DMS53 treated with DMSO at 0.1 percent for 48 hours (cell line): ENCODE results near the gene ACSL5.
"Not testable (repeated sequence)": the region's sequence is repeated elsewhere in the genome, so short reads cannot be mapped to it uniquely, and the experiment has no call there.

Experiments used
- DNase-seq: peaks from one replicate; lab custom pipeline; 2025; ENCODE audit not compliant: unreplicated experiment; lab: John Stamatoyannopoulos, UW

Gene ACSL5

DNA sequence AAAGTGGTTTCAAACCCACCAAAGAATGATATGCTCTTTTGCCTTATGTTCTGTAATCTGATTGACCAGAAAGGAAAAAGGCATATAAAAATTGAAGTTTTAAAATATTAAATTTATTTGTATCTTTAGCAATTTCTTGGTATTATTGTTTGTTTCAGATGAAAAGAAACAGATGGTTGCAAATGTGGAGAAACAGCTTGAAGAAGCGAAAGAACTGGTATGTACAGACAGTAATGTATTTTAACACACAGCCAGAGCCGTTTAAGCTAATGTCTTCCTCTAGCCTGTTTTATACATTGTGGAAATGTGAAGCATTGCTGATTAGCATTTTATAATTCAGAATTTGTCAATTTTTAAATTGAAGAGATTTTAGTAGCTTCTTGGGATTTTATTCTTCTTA lies 86.5 kb downstream of the ACSL5 start:
- no peak for DNase-seq

DNA sequence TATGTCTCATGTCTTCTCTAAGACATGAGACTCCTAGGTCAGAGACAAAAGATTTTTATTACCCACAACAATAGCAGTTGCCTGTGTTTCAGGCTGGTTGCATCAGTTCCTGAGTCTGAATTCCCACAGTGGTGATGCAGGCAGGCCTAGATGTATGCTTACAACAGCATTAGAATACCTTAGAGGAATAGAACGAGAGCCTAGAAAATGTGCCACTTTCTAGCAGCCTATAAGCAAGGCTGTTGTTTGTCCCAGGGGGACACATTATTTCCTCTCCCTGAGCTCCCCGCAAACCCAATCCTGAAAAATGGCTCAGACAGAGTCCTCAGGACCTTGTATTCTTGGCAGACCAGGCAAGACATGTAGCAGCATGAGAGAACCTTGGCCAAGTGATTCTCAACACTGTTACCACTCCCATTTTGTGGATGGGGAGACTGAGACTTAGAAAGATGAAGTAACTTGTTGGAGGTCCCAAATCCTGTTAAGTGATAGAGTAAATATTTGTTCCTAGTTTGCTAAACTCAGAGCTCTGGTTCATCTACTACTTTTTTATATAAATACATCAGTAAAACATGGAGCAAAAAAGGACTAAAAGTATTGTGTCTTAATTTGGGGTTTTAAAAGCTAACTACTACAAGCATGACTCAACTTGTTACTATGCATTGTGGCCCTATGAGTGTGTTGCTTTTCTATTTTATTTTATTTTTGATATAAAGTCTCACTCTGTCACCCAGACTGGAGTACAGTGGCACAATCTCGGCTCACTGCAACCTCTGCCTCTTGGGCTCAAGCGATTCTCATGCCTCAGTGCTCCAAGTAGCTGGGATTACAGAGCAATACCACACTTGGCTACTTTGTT lies 87.3 kb downstream of the ACSL5 start:
- peak; percentile 14 for DNase-seq

- not testable (repeated sequence) for DNase-seq
These were observed 90.2 kb downstream of the ACSL5 start for GRCh38 chr10:112464074-112464473.

GRCh38 chr10:112465299-112465883 lies 91.5 kb downstream of the ACSL5 start:
- no peak for DNase-seq

- DNase-seq, result no peak
These were observed 92.9 kb downstream of the ACSL5 start for GRCh38 chr10:112466802-112467201.

DNA sequence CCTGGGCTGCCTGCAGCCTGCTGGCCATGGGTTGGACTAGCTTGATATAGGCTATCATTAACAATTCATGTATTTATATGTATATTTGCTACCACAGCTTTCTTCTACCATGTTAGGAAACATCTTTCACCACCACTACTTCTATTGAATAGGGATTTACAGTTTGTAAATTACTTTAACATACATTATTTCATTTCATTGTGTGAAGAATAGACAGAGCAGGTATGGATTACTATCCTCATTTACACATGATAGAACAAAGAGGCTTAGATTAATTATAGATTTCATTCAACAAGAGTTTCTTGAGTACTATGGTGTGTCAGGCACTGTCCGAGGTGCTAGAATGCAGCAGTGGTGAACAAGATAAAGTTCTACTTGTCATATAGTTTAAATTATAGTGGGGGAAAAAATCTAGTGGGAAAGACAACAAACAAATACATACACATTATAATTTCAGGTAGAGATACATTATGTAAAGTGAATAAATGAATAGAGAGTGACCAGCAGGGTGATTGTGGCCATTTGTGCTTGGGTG lies 93.7 kb downstream of the ACSL5 start:
- no peak for DNase-seq

DNA sequence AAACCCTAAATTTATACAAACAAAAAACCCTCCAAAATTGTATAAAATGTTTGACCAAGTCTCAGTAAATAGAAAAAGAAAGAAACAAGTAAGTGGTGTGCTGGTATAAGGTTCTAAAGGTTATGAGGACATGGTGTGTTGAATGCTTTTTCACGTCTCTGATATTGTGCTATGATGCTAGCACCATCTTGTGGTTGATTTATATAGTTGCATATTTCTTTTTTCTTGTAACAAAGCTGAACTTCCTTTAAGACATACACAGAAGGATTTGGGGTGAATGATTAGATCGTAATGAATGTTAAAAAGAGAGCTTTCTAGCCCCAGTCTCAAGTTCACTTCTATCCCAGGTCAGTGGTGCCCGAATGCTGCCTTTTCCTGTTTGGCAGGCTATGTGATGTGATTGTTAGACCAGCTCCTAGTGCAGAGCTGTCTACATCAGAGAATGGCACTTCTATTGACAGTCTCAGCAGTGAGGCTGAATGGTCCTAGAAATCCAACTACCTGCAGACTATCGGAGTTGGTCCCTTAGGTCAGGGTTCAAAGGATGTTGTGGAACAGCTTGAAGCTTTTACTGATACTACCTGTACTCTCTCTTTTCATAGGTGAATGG lies 98.1 kb downstream of the ACSL5 start:
- peak; percentile 63 for DNase-seq

DNA sequence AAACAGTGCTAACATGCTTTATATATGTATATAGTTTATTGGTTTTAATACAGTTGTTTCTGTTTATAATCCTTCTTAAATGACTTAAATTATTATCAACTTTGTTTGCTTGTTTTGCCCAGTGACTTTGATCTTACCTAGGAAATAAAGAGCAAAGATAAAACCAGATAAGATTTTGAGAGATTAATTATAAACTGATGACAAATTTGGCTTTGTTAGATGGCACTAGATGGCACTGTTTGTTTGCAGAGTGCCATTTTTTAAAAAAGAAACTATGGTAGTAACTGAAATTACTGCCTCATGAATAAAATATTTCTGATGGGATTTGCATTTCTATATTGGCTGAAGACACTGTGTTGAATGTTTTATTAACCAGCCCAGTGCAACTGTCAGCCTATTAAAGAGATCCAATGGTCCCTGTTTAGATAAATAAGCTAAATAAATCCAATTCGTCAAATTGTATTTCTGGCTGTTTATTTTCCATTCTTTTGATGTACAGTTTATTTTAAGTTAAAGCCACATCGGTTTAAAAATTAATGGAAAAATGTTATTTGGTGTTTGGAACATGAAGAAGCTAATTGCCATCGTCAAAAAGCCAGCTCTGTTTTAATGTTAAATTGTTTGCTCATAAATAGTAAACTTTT lies 101.8 kb downstream of the ACSL5 start:
- DNase-seq, result peak; percentile 8
